ENCODE results near the gene NDUFB11.

GRCh38 chrX:47190445-47191269, 46.2 kb upstream of the NDUFB11 start:
- no peak for TF ChIP-seq CTCF (conservative IDR thresholded peaks at IDR 0.05; ENCODE audit: low read depth, low read length)
- no peak for TF ChIP-seq EZH2 (IDR thresholded peaks at IDR 0.05; ENCODE audit: low read length, unreplicated experiment)
- TF ChIP-seq EZH2phosphoT487 (IDR thresholded peaks at IDR 0.05; ENCODE audit: borderline replicate concordance, low read length) = no peak

Measured in PC-3 (cell line).